Keratinocyte (primary cell): Measurements from ENCODE around the gene SZRD1. TPM values are rescaled to one million over a fixed set of nuclear protein-coding genes. Genes with fewer than 3 reads are reported as not detected.

Experiments used
- DNase-seq: peaks from one replicate; pipeline ENCODE4 v3.0.0-alpha.2; 2011; ENCODE audit warnings: low read depth, missing footprints, low spot score
- FAIRE-seq: peaks from 2 replicates; lab custom pipeline; 2011; peaks lifted over from hg19 to GRCh38; lab: Jason Lieb, UNC
- H2AFZ ChIP-seq: 2 replicates; pipeline ENCODE4 v1.6.0; 2012; ENCODE audit warnings: low read length, control low read depth, inconsistent platforms; ENCODE audit not compliant: control insufficient read depth
- H3K27ac ChIP-seq: 2 replicates; pipeline ENCODE4 v1.5.1; 2011; ENCODE audit warnings: low read length; ENCODE audit not compliant: control insufficient read depth, insufficient read depth
- H3K27me3 ChIP-seq: 3 replicates; pipeline ENCODE4 v1.6.0; 2011; ENCODE audit warnings: low read length; ENCODE audit not compliant: control insufficient read depth, insufficient read depth; ENCODE audit errors: extremely low read depth
- H3K36me3 ChIP-seq, 2 experiments: 2 replicates in 1 of 2; 3 replicates in 1 of 2; pipeline ENCODE4 v1.5.1; 2011; ENCODE audit warnings: low read length in 2 of 2, mild to moderate bottlenecking in 1 of 2; ENCODE audit not compliant: control insufficient read depth in 2 of 2, insufficient read depth in 2 of 2; ENCODE audit errors: extremely low read depth in 1 of 2
- H3K4me1 ChIP-seq: 3 replicates; pipeline ENCODE4 v1.5.1; 2011; ENCODE audit warnings: low read length; ENCODE audit not compliant: control insufficient read depth, insufficient read depth; ENCODE audit errors: extremely low read depth
- H3K4me2 ChIP-seq: 3 replicates; pipeline ENCODE4 v1.6.0; 2011; ENCODE audit warnings: low read depth, low read length; ENCODE audit not compliant: control insufficient read depth, insufficient read depth; ENCODE audit errors: extremely low read depth
- H3K4me3 ChIP-seq, 3 experiments: fragments of 200-600 bp in 1 of 3; sonication (generic) in 1 of 3; 2 replicates in 2 of 3; 3 replicates in 1 of 3; pipeline ENCODE4 v1.5.1; 2011 to 2016; ENCODE audit warnings: low read length in 3 of 3, mild to moderate bottlenecking in 3 of 3, control low read depth in 2 of 3, inconsistent platforms in 1 of 3, low read depth in 1 of 3, mixed read lengths in 1 of 3, mixed run types in 1 of 3, moderate library complexity in 1 of 3; ENCODE audit not compliant: control insufficient read depth in 2 of 3, insufficient read depth in 2 of 3; ENCODE audit errors: extremely low read depth in 1 of 3
- H3K79me2 ChIP-seq: 2 replicates; pipeline ENCODE4 v1.6.0; 2012; ENCODE audit warnings: low read length; ENCODE audit not compliant: control insufficient read depth, insufficient read depth
- H3K9ac ChIP-seq: 3 replicates; pipeline ENCODE4 v1.6.0; 2011; ENCODE audit warnings: low read length; ENCODE audit not compliant: control insufficient read depth, insufficient read depth; ENCODE audit errors: extremely low read depth
- H3K9me1 ChIP-seq: 3 replicates; pipeline ENCODE4 v1.6.0; 2011; ENCODE audit warnings: low read length; ENCODE audit not compliant: control insufficient read depth, insufficient read depth; ENCODE audit errors: extremely low read depth
- H3K9me3 ChIP-seq: 2 replicates; pipeline ENCODE4 v1.5.1; 2012; ENCODE audit warnings: low read depth, low read length; ENCODE audit not compliant: control insufficient read depth
- H4K20me1 ChIP-seq: 3 replicates; pipeline ENCODE4 v1.6.0; 2011; ENCODE audit warnings: low read length; ENCODE audit not compliant: control insufficient read depth, insufficient read depth; ENCODE audit errors: extremely low read depth
- EZH2 ChIP-seq: IDR thresholded peaks from one replicate; pipeline ENCODE4 v1.6.1; 2012; ENCODE audit warnings: inconsistent platforms, mild to moderate bottlenecking, low read length, moderate library complexity
- dilution Hi-C: fragments of 300-500 bp; cut with MboI; formaldehyde crosslinking; loops from one replicate; pipeline ENCODE4 v1.7.0; 2020; ENCODE audit warnings: low sequenced_read_pairs; ENCODE audit not compliant: extremely low pct_ligation_motif_present
- polyA plus RNA-seq, 5 experiments: library from polyadenylated mRNA; depleted of rRNA in 3 of 5; stranded (reverse) in 3 of 5; stranded (forward) in 1 of 5; unstranded in 1 of 5; fragments of >200 nt; gene quantifications; 1 replicate in 1 of 5; 2 replicates in 3 of 5; 3 replicates in 1 of 5; pipeline versions ENCODE4 v1.2.1 to v1.2.3, GENCODE V29; 2011 to 2012; ENCODE audit warnings: missing spikeins in 2 of 5, low read depth in 1 of 5, low replicate concordance in 1 of 5
- TF ChIP-seq, protein P1 (sequence below), 3 experiments: IDR thresholded peaks in 1 of 3; conservative IDR thresholded peaks in 1 of 3; optimal IDR thresholded peaks in 1 of 3; 2 replicates in 2 of 3; 3 replicates in 1 of 3; pipeline versions ENCODE3 to v1.5.1; 2011; ENCODE audit warnings: low read length in 3 of 3, mild to moderate bottlenecking in 3 of 3, moderate library complexity in 2 of 3, control low read depth in 1 of 3, inconsistent platforms in 1 of 3; ENCODE audit not compliant: insufficient read depth in 2 of 3; ENCODE audit errors: extremely low read depth in 1 of 3

SZRD1 gene
- polyA plus RNA-seq, 1 donor (not counting 4 experiments of a cell fraction or from before 2014, with no cell fraction given) = 68.7 TPM

DNA sequence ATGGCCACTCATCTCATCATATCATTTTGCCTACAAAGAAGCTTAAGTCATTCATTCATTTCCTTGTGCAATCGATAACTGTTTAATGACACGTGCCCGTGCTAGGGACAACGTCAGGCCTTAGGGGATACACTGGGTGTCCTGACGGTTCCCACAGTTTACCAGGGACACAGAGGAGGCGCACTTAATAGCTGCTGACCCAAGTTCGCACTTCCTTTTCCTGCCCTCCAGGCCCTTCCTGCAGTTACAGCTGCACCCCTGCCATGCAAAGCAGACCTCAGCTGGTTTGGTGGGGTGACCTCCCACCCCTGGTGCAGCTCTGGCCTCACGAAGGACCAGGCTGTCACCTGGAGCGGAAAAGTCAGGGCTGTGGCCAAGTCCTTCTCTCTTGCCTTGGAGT lies 66.0 kb downstream of the SZRD1 start:
- Histone ChIP-seq H3K4me3 (no peak overlapping the region), H3K79me2 (no peaks in the 10 kb centered on the region), H3K27ac (no peak overlapping the region), H3K4me1 (no peaks in the 10 kb centered on the region), H3K27me3 (no peaks in the 10 kb centered on the region), H4K20me1 (no peaks in the 10 kb centered on the region), H3K9me3 (no peaks in the 10 kb centered on the region), H3K4me2 (no peak overlapping the region), H3K9ac (no peak overlapping the region), H3K36me3 (no peaks in the 10 kb centered on the region), H3K9me1 (no peaks in the 10 kb centered on the region), H2AFZ (no peak overlapping the region)
- no peak for DNase-seq
- no peak for FAIRE-seq
- dilution Hi-C loops = no loop called here
- TF ChIP-seq, protein P1, sequence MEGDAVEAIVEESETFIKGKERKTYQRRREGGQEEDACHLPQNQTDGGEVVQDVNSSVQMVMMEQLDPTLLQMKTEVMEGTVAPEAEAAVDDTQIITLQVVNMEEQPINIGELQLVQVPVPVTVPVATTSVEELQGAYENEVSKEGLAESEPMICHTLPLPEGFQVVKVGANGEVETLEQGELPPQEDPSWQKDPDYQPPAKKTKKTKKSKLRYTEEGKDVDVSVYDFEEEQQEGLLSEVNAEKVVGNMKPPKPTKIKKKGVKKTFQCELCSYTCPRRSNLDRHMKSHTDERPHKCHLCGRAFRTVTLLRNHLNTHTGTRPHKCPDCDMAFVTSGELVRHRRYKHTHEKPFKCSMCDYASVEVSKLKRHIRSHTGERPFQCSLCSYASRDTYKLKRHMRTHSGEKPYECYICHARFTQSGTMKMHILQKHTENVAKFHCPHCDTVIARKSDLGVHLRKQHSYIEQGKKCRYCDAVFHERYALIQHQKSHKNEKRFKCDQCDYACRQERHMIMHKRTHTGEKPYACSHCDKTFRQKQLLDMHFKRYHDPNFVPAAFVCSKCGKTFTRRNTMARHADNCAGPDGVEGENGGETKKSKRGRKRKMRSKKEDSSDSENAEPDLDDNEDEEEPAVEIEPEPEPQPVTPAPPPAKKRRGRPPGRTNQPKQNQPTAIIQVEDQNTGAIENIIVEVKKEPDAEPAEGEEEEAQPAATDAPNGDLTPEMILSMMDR (optimal IDR thresholded peaks at IDR 0.05 in 1 of 3, IDR thresholded peaks at IDR 0.05 in 1 of 3, conservative IDR thresholded peaks at IDR 0.05 in 1 of 3; ENCODE audit: extremely low read depth in 1 of 3, insufficient read depth in 2 of 3, low read length in 3 of 3) = no peak

DNA sequence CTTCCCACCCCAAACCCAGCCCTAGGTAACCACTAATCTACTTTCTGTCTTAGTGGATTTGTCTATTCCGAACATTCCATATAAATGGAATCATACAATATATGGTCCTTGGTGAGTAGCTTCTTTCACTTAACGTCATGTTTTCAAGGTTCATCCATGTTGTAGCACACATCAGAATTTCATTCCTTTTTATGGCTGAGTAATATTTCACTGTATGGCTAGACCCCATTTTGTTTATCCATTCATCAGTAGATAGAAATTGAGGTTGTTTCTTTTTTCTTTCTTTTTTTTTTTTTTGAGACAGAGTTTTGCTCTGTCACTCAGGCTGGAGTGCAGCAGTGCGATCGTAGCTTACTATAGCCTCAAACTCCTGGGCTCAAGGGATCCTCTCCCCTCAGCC lies 67.0 kb downstream of the SZRD1 start:
- Histone ChIP-seq H3K27ac (no peak overlapping the region), H4K20me1 (no peaks in the 10 kb centered on the region), H3K4me1 (no peaks in the 10 kb centered on the region), H3K4me2 (no peak overlapping the region), H3K36me3 (no peaks in the 10 kb centered on the region), H3K4me3 (no peak overlapping the region), H2AFZ (no peak overlapping the region), H3K9me1 (no peaks in the 10 kb centered on the region), H3K27me3 (no peaks in the 10 kb centered on the region), H3K9me3 (no peaks in the 10 kb centered on the region), H3K79me2 (no peaks in the 10 kb centered on the region), H3K9ac (no peak overlapping the region)
- FAIRE-seq (no peak), DNase-seq (no peak)
- dilution Hi-C loops = no loop called here
- TF ChIP-seq, protein P1 (optimal IDR thresholded peaks at IDR 0.05 in 1 of 3, IDR thresholded peaks at IDR 0.05 in 1 of 3, conservative IDR thresholded peaks at IDR 0.05 in 1 of 3; ENCODE audit: extremely low read depth in 1 of 3, insufficient read depth in 2 of 3, low read length in 3 of 3) = no peak
- no peak for TF ChIP-seq EZH2
